GM23338 (cell line): ENCODE measurements around the gene SNUPN.

Experiments
- CTCF ChIP-seq, 2 experiments: fragments of 200-600 bp in 1 of 2; sonication (generic) in 1 of 2; conservative IDR thresholded peaks; 2 replicates each; pipeline versions ENCODE4 v1.5.1 to v1.6.1; 2016 to 2017; ENCODE audit warnings: antibody characterized with exemption in 2 of 2, low read depth in 2 of 2, mild to moderate bottlenecking in 2 of 2, moderate library complexity in 1 of 2
- ETS1 ChIP-seq: IDR thresholded peaks from 2 replicates; pipeline ENCODE4 v1.6.1; 2016; ENCODE audit warnings: antibody characterized with exemption
- EZH2 ChIP-seq: fragments of 200-600 bp; sonication (generic); IDR thresholded peaks from one replicate; pipeline ENCODE4 v1.8.0; 2017; ENCODE audit warnings: antibody characterized with exemption, mild to moderate bottlenecking, low read depth; ENCODE audit not compliant: unreplicated experiment
- EZH2phosphoT487 ChIP-seq: fragments of 200-600 bp; sonication (generic); IDR thresholded peaks from one replicate; pipeline ENCODE4 v1.8.1; 2018; ENCODE audit warnings: antibody characterized with exemption; ENCODE audit not compliant: unreplicated experiment
- POLR2AphosphoS5 ChIP-seq: IDR thresholded peaks from 2 replicates; pipeline ENCODE4 v1.6.1; 2016; ENCODE audit warnings: antibody characterized with exemption, low read depth
- REST ChIP-seq: IDR thresholded peaks from one replicate; pipeline ENCODE4 v1.6.1; 2018; ENCODE audit warnings: antibody characterized with exemption; ENCODE audit not compliant: unreplicated experiment

- no peak for TF ChIP-seq POLR2AphosphoS5
- TF ChIP-seq CTCF (conservative IDR thresholded peaks at IDR 0.05; ENCODE audit: low read depth in 2 of 2): no peak
- no peak for TF ChIP-seq ETS1
- TF ChIP-seq EZH2: no peak
- TF ChIP-seq REST: no peak
- no peak for TF ChIP-seq EZH2phosphoT487
Measured at GRCh38 chr15:75598361-75598760, 27.2 kb downstream of the SNUPN start.
